GM12878 (cell line): ENCODE results near the gene DACH1. TPM values are rescaled to one million over a fixed set of nuclear protein-coding genes. Genes with fewer than 3 reads are reported as not detected.

ENCODE experiments used
- ATAC-seq: fragments of 200-7000 bp; cut with Tn5 transposase; 3 replicates; pipeline ENCODE4 v1.9.1; 2020; ENCODE audit warnings: mild to moderate bottlenecking, moderate library complexity
- BruUV-seq: library from RNA; stranded (reverse); fragments of 400-500 nt; replicated peaks from 2 replicates; lab custom pipeline; 2021; lab: Mats Ljungman, UMichigan
- CTCF ChIA-PET: fragments of 300-600 bp; sonication (Branson Sonifier 250); formaldehyde crosslinking; extraction: SDS; loops from one replicate; lab custom pipeline; 2021; ENCODE audit warnings: inconsistent platforms; lab: Yijun Ruan, JAX
- POLR2A ChIA-PET: fragments of 350-600 bp; formaldehyde crosslinking; extraction: SDS; loops from one replicate; lab custom pipeline; 2021; ENCODE audit warnings: inconsistent platforms; lab: Charles Lee
- RAD21 ChIA-PET: fragments of 300-600 bp; sonication (Branson Sonifier 250); formaldehyde crosslinking; loops from one replicate; lab custom pipeline; 2023; ENCODE audit warnings: antibody characterized with exemption; ENCODE audit not compliant: unreplicated experiment; lab: Charles Lee
- SMC1A ChIA-PET: fragments of 300-600 bp; sonication (Branson Sonifier 250); formaldehyde crosslinking; loops from one replicate; lab custom pipeline; 2023; ENCODE audit not compliant: unreplicated experiment, uncharacterized antibody; lab: Charles Lee
- DNase-seq: peaks from one replicate; pipeline ENCODE4 v3.0.0-alpha.2; 2011; ENCODE audit warnings: low read depth, low spot score
- FAIRE-seq: peaks from 3 replicates; lab custom pipeline; 2011; peaks lifted over from hg19 to GRCh38; lab: Jason Lieb, UNC
- H2AFZ ChIP-seq: 2 replicates; pipeline ENCODE4 v1.6.0; 2011; ENCODE audit warnings: low read depth, low read length, control low read depth; ENCODE audit not compliant: control insufficient read depth
- H3K27ac ChIP-seq: 2 replicates; pipeline ENCODE4 v1.5.1; 2011; ENCODE audit warnings: control low read depth; ENCODE audit not compliant: control insufficient read depth, insufficient read depth
- H3K27me3 ChIP-seq, 2 experiments: replicated peaks in 1 of 2; 2 replicates each; pipeline versions ENCODE4 v1.6.0 to v1.6.1; 2011; ENCODE audit warnings: low read length in 1 of 2; ENCODE audit not compliant: control insufficient read depth in 2 of 2, insufficient read depth in 2 of 2
- H3K36me3 ChIP-seq, 2 experiments: 2 replicates each; pipeline ENCODE4 v1.5.1; 2011; ENCODE audit warnings: low read length in 1 of 2; ENCODE audit not compliant: control insufficient read depth in 2 of 2, insufficient read depth in 2 of 2
- H3K4me1 ChIP-seq: 2 replicates; pipeline ENCODE4 v1.6.1; 2011; ENCODE audit warnings: mild to moderate bottlenecking, low read length, moderate library complexity, mixed read lengths; ENCODE audit not compliant: control insufficient read depth, insufficient read depth
- H3K4me2 ChIP-seq: 2 replicates; pipeline ENCODE4 v1.6.0; 2011; ENCODE audit warnings: control low read depth; ENCODE audit not compliant: control insufficient read depth, insufficient read depth
- H3K4me3 ChIP-seq: fragments of 200-600 bp; sonication (generic); 2 replicates; pipeline ENCODE4 v1.5.1; 2016
- H3K79me2 ChIP-seq: 2 replicates; pipeline ENCODE4 v1.6.0; 2011; ENCODE audit warnings: low read length; ENCODE audit not compliant: control insufficient read depth, insufficient read depth
- H3K9ac ChIP-seq: 2 replicates; pipeline ENCODE4 v1.8.0; 2011; ENCODE audit warnings: low read length, control low read depth, mixed read lengths; ENCODE audit not compliant: control insufficient read depth, insufficient read depth
- H3K9me3 ChIP-seq: replicated peaks from 3 replicates; pipeline ENCODE4 v1.5.1; 2011; ENCODE audit warnings: mild to moderate bottlenecking, low read length; ENCODE audit not compliant: control insufficient read depth, insufficient read depth
- H4K20me1 ChIP-seq: 2 replicates; pipeline ENCODE4 v1.6.0; 2011; ENCODE audit not compliant: control insufficient read depth, insufficient read depth
- ATF7 ChIP-seq: fragments of 450-650 bp; IDR thresholded peaks from 2 replicates; pipeline ENCODE4 v1.6.1; 2016; ENCODE audit warnings: low read depth, mild to moderate bottlenecking
- MEF2A ChIP-seq: IDR thresholded peaks from 2 replicates; pipeline ENCODE4 v1.6.1; 2011; ENCODE audit warnings: low read depth, mild to moderate bottlenecking, low read length, moderate library complexity; ENCODE audit not compliant: insufficient read depth
- MYB ChIP-seq: fragments of 150-350 bp; IDR thresholded peaks from 2 replicates; pipeline ENCODE4 v1.6.1; 2014; ENCODE audit warnings: mild to moderate bottlenecking, low read depth, low read length, borderline replicate concordance
- NFYB ChIP-seq: IDR thresholded peaks from 2 replicates; pipeline ENCODE4 v1.6.1; 2011; ENCODE audit warnings: low read depth, mild to moderate bottlenecking, low read length, improper control_type of control experiment, moderate library complexity; ENCODE audit not compliant: insufficient read depth
- PAX5 ChIP-seq: IDR thresholded peaks from 2 replicates; pipeline ENCODE4 v1.6.1; 2011; ENCODE audit warnings: low read depth, low read length, borderline replicate concordance
- RAD21 ChIP-seq: IDR thresholded peaks from 2 replicates; pipeline ENCODE4 v1.6.1; 2011; ENCODE audit warnings: mild to moderate bottlenecking, low read depth, low read length, moderate library complexity; ENCODE audit not compliant: insufficient read depth
- RAD51 ChIP-seq: fragments of 450-650 bp; IDR thresholded peaks from 2 replicates; pipeline ENCODE4 v1.6.1; 2016; ENCODE audit warnings: moderate library complexity, mild to moderate bottlenecking, inconsistent platforms
- SMARCA5 ChIP-seq: fragments of 450-650 bp; IDR thresholded peaks from 2 replicates; pipeline ENCODE4 v1.6.1; 2017; ENCODE audit warnings: mild to moderate bottlenecking
- ZNF207 ChIP-seq: fragments of 450-650 bp; IDR thresholded peaks from 2 replicates; pipeline ENCODE4 v1.6.1; 2014; ENCODE audit warnings: antibody characterized with exemption, mild to moderate bottlenecking, borderline replicate concordance
- ZSCAN29 ChIP-seq: fragments of 450-650 bp; IDR thresholded peaks from 2 replicates; pipeline ENCODE4 v1.6.1; 2017; ENCODE audit warnings: mild to moderate bottlenecking, moderate library complexity
- in situ Hi-C: fragments of 300-500 bp; cut with MboI; formaldehyde crosslinking; loops from 9 replicates; pipeline ENCODE4 v1.14.3; 2018; ENCODE audit warnings: mixed read lengths
- intact Hi-C: fragments of 100-400 bp; cut with micrococcal nuclease; formaldehyde crosslinking; loops from one replicate; pipeline ENCODE4 v1.14.2; 2022; ENCODE audit not compliant: unreplicated experiment
- polyA plus RNA-seq, 11 experiments: library from polyadenylated mRNA; depleted of rRNA in 4 of 11; unstranded in 6 of 11; stranded (reverse) in 5 of 11; fragments of >200 nt; fragmentation: Nextera tagmentation in 4 of 11; fragmentation: Illumina TruSeq in 1 of 11; extraction: Ambion mirVana in 4 of 11; extraction: Trizol in 1 of 11; gene quantifications; 1 replicate in 1 of 11; 2 replicates in 10 of 11; pipeline versions ENCODE4 v1.2.1 to v1.2.3, GENCODE V29; 2011 to 2016; ENCODE audit warnings: inconsistent platforms in 2 of 11, missing spikeins in 2 of 11, low read depth in 1 of 11
- total RNA-seq, 4 experiments: library from RNA; depleted of rRNA in 3 of 4; stranded (reverse); fragments of >200 nt in 3 of 4; fragmentation: Illumina TruSeq in 1 of 4; extraction: Trizol in 1 of 4; gene quantifications; 2 replicates each; pipeline versions ENCODE4 v1.2.1 to v1.2.3, GENCODE V29; 2013 to 2021
- TF ChIP-seq, protein P1 (sequence below): fragments of 450-650 bp; formaldehyde crosslinking; IDR thresholded peaks from 2 replicates; pipeline ENCODE4 v1.5.0; 2022; ENCODE audit warnings: mild to moderate bottlenecking, missing genetic modification characterization
- TF ChIP-seq, protein P2 (sequence below): IDR thresholded peaks from 2 replicates; pipeline ENCODE4 v1.6.1; 2011; ENCODE audit warnings: low read depth, low read length, improper control_type of control experiment, borderline replicate concordance

Gene DACH1
- total and polyA plus RNA-seq, 10 of the 15 experiments (the other 5 are each of a cell fraction or from before 2014, with no cell fraction given) = 0.05 TPM; not detected in 9

DNA sequence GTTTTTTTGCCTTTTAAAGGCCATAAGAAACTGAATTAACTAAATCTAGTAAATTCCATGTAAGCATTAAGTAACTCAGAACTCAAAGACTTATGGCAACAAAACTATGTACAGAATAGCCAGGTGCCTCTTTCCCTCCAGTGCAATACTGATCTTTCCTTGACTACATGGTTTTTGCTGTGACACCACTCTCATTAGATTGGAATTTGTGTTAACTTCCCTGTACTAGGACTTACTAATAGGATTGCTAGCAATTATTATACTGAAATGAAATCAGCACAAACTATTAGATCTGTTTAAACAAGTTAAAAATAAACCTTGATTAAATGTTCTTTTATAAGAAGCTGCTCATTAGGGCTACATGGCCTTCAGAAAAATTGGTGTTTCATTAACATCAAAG lies 96.3 kb downstream of the DACH1 start:
- TF ChIP-seq ZNF207 (no peak), MYB (no peak), ATF7 (no peak), PAX5 (no peak), RAD21 (no peak), RAD51 (no peak), ZSCAN29 (no peak), NFYB (no peak), MEF2A (no peak), SMARCA5 (no peak)
- TF ChIP-seq, protein P1, sequence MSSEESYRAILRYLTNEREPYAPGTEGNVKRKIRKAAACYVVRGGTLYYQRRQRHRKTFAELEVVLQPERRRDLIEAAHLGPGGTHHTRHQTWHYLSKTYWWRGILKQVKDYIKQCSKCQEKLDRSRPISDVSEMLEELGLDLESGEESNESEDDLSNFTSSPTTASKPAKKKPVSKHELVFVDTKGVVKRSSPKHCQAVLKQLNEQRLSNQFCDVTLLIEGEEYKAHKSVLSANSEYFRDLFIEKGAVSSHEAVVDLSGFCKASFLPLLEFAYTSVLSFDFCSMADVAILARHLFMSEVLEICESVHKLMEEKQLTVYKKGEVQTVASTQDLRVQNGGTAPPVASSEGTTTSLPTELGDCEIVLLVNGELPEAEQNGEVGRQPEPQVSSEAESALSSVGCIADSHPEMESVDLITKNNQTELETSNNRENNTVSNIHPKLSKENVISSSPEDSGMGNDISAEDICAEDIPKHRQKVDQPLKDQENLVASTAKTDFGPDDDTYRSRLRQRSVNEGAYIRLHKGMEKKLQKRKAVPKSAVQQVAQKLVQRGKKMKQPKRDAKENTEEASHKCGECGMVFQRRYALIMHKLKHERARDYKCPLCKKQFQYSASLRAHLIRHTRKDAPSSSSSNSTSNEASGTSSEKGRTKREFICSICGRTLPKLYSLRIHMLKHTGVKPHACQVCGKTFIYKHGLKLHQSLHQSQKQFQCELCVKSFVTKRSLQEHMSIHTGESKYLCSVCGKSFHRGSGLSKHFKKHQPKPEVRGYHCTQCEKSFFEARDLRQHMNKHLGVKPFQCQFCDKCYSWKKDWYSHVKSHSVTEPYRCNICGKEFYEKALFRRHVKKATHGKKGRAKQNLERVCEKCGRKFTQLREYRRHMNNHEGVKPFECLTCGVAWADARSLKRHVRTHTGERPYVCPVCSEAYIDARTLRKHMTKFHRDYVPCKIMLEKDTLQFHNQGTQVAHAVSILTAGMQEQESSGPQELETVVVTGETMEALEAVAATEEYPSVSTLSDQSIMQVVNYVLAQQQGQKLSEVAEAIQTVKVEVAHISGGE = no peak
- TF ChIP-seq, protein P2, sequence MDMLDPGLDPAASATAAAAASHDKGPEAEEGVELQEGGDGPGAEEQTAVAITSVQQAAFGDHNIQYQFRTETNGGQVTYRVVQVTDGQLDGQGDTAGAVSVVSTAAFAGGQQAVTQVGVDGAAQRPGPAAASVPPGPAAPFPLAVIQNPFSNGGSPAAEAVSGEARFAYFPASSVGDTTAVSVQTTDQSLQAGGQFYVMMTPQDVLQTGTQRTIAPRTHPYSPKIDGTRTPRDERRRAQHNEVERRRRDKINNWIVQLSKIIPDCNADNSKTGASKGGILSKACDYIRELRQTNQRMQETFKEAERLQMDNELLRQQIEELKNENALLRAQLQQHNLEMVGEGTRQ = no peak
- CTCF ChIA-PET = no interaction called here
- no peaks in the 10 kb centered on the region for H3K27me3 ChIP-seq
- no peaks in the 10 kb centered on the region for H3K4me1 ChIP-seq
- no peak for ATAC-seq
- FAIRE-seq = no peak
- SMC1A ChIA-PET = no interaction called here
- no peak for DNase-seq
- H3K36me3 ChIP-seq = no peaks in the 10 kb centered on the region
- intact Hi-C loops (no loop called here), in situ Hi-C loops (no loop called here)
- no peaks in the 10 kb centered on the region for H4K20me1 ChIP-seq
- no peak overlapping the region for H2AFZ ChIP-seq
- POLR2A ChIA-PET = no interaction called here
- H3K9me3 ChIP-seq = no peaks in the 10 kb centered on the region
- no TSS peak for BruUV-seq
- RAD21 ChIA-PET = no interaction called here
- H3K27ac ChIP-seq = no peak overlapping the region
- no peak overlapping the region for H3K4me3 ChIP-seq
- H3K4me2 ChIP-seq = no peak overlapping the region
- H3K9ac ChIP-seq = no peak overlapping the region
- H3K79me2 ChIP-seq = no peaks in the 10 kb centered on the region
